WTC11 (cell line): ENCODE measurements around the gene RHOBTB3. TPM values are rescaled to one million over a fixed set of nuclear protein-coding genes. Genes with fewer than 3 reads are reported as not detected.

ENCODE experiments used
- ATAC-seq: fragments of 200-7000 bp; cut with Tn5 transposase; 2 replicates; pipeline ENCODE4 v1.10.0; 2021; ENCODE audit warnings: mild to moderate bottlenecking, moderate library complexity
- CTCF ChIA-PET: fragments of 300-600 bp; sonication (Branson Sonifier 250); formaldehyde crosslinking; loops from one replicate; lab custom pipeline; 2021; ENCODE audit warnings: antibody characterized with exemption; lab: Charles Lee
- POLR2A ChIA-PET: fragments of 350-600 bp; sonication (Branson Sonifier 250); formaldehyde crosslinking; loops from one replicate; lab custom pipeline; 2021; ENCODE audit warnings: antibody characterized with exemption; lab: Charles Lee
- DNase-seq: peaks from one replicate; pipeline ENCODE4 v3.0.0; 2021; ENCODE audit warnings: low spot score
- H3K27ac Mint-ChIP-seq: 2 replicates; pipeline ENCODE4 v1.8.0; 2021; ENCODE audit warnings: mixed read lengths
- H3K27me3 Mint-ChIP-seq: 2 replicates; pipeline ENCODE4 v1.8.0; 2021; ENCODE audit warnings: low read depth, mild to moderate bottlenecking, moderate library complexity, mixed read lengths
- H3K36me3 Mint-ChIP-seq: 2 replicates; pipeline ENCODE4 v1.8.0; 2021; ENCODE audit warnings: mixed read lengths
- H3K4me1 Mint-ChIP-seq: 2 replicates; pipeline ENCODE4 v1.8.0; 2022; ENCODE audit warnings: mixed read lengths
- H3K4me3 Mint-ChIP-seq: 2 replicates; pipeline ENCODE4 v1.8.0; 2021; ENCODE audit warnings: mild to moderate bottlenecking, moderate library complexity, mixed read lengths
- H3K9me3 Mint-ChIP-seq: 2 replicates; pipeline ENCODE4 v1.8.0; 2021; ENCODE audit warnings: mixed read lengths
- AFF4 ChIP-seq: sonication (generic); formaldehyde crosslinking; IDR thresholded peaks from 2 replicates; pipeline ENCODE4 v1.8.1; 2023; ENCODE audit warnings: mild to moderate bottlenecking, missing genetic modification reagents, borderline replicate concordance
- ARID4B ChIP-seq: sonication (generic); formaldehyde crosslinking; IDR thresholded peaks from 2 replicates; pipeline ENCODE4 v1.8.0; 2023; ENCODE audit warnings: missing genetic modification reagents, mild to moderate bottlenecking, borderline replicate concordance
- ATF1 ChIP-seq: sonication (generic); formaldehyde crosslinking; IDR thresholded peaks from 2 replicates; pipeline ENCODE4 v1.8.1; 2023; ENCODE audit warnings: mild to moderate bottlenecking, moderate library complexity, missing genetic modification reagents
- CREM ChIP-seq: sonication (generic); formaldehyde crosslinking; IDR thresholded peaks from 2 replicates; pipeline ENCODE4 v1.8.1; 2022; ENCODE audit warnings: mild to moderate bottlenecking, missing genetic modification reagents, moderate library complexity
- CTCF ChIP-seq: fragments of 200-600 bp; IDR thresholded peaks from 2 replicates; pipeline ENCODE4 v1.8.0; 2022; ENCODE audit warnings: antibody characterized with exemption
- MXD4 ChIP-seq: fragments of 250-450 bp; sonication (Bioruptor Pico); IDR thresholded peaks from 2 replicates; pipeline ENCODE4 v1.8.0; 2021; ENCODE audit warnings: mild to moderate bottlenecking, moderate library complexity, borderline replicate concordance
- OVOL2 ChIP-seq: fragments of 250-450 bp; sonication (Bioruptor Pico); IDR thresholded peaks from 2 replicates; pipeline ENCODE4 v1.9.0; 2021; ENCODE audit warnings: mild to moderate bottlenecking, borderline replicate concordance
- ZBTB43 ChIP-seq: sonication (generic); formaldehyde crosslinking; IDR thresholded peaks from 2 replicates; pipeline ENCODE4 v1.8.1; 2023; ENCODE audit warnings: mild to moderate bottlenecking, missing genetic modification reagents
- ZNF138 ChIP-seq: sonication (generic); formaldehyde crosslinking; conservative IDR thresholded peaks from 2 replicates; pipeline ENCODE4 v1.8.1; 2022; ENCODE audit warnings: mild to moderate bottlenecking, moderate library complexity, missing genetic modification reagents
- ZNF232 ChIP-seq: sonication (generic); formaldehyde crosslinking; IDR thresholded peaks from 2 replicates; pipeline ENCODE4 v1.8.0; 2022; ENCODE audit warnings: mild to moderate bottlenecking, missing genetic modification reagents
- ZNF396 ChIP-seq: fragments of 250-450 bp; sonication (Bioruptor Pico); IDR thresholded peaks from 2 replicates; pipeline ENCODE4 v1.8.0; 2021; ENCODE audit warnings: mild to moderate bottlenecking, moderate library complexity, borderline replicate concordance
- total RNA-seq: library from RNA; stranded (reverse); gene quantifications from 3 replicates; pipeline ENCODE4 v1.2.3, GENCODE V29; 2021
- TF ChIP-seq, protein P1 (sequence below): fragments of 250-450 bp; sonication (Bioruptor Pico); IDR thresholded peaks from 2 replicates; pipeline ENCODE4 v1.9.0; 2021; ENCODE audit warnings: mild to moderate bottlenecking
- TF ChIP-seq, protein P2 (sequence below): sonication (generic); formaldehyde crosslinking; IDR thresholded peaks from 2 replicates; pipeline ENCODE4 v1.8.0; 2022; ENCODE audit warnings: mild to moderate bottlenecking, missing genetic modification reagents

The RHOBTB3 gene
- total RNA-seq, 1 experiment from 2014 or later = 13.8 TPM

DNA sequence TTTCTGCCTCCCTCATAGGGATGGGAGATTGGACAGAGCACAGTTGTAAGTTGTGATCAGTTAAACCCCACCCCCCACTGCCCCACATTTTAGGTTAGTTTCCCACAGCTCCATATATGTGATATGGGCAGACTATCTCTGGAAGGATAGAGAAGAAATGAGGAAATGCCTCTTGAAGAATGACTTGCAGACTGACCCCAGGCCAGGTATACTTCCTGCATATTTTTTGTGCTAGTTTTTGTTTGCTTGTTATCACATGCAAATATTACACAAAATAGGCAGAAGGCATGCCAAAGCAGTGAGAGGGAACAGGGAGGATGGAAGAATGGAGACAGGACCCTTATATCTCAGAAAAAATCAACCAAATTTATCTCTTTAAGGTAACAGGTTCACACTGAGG lies 101.5 kb downstream of the RHOBTB3 start:
- TF ChIP-seq ARID4B (no peak), OVOL2 (CRISPR knock-in tag) (no peak), MXD4 (CRISPR knock-in tag) (no peak), ZNF138 (no peak), CREM (CRISPR knock-in tag) (no peak), ZNF396 (CRISPR knock-in tag) (no peak), AFF4 (CRISPR knock-in tag) (no peak), CTCF (no peak), ZNF232 (CRISPR knock-in tag) (no peak), ZBTB43 (CRISPR knock-in tag) (no peak), ATF1 (no peak)
- TF ChIP-seq, protein P1, sequence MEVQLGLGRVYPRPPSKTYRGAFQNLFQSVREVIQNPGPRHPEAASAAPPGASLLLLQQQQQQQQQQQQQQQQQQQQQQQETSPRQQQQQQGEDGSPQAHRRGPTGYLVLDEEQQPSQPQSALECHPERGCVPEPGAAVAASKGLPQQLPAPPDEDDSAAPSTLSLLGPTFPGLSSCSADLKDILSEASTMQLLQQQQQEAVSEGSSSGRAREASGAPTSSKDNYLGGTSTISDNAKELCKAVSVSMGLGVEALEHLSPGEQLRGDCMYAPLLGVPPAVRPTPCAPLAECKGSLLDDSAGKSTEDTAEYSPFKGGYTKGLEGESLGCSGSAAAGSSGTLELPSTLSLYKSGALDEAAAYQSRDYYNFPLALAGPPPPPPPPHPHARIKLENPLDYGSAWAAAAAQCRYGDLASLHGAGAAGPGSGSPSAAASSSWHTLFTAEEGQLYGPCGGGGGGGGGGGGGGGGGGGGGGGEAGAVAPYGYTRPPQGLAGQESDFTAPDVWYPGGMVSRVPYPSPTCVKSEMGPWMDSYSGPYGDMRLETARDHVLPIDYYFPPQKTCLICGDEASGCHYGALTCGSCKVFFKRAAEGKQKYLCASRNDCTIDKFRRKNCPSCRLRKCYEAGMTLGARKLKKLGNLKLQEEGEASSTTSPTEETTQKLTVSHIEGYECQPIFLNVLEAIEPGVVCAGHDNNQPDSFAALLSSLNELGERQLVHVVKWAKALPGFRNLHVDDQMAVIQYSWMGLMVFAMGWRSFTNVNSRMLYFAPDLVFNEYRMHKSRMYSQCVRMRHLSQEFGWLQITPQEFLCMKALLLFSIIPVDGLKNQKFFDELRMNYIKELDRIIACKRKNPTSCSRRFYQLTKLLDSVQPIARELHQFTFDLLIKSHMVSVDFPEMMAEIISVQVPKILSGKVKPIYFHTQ (CRISPR knock-in tag) = no peak
- TF ChIP-seq, protein P2, sequence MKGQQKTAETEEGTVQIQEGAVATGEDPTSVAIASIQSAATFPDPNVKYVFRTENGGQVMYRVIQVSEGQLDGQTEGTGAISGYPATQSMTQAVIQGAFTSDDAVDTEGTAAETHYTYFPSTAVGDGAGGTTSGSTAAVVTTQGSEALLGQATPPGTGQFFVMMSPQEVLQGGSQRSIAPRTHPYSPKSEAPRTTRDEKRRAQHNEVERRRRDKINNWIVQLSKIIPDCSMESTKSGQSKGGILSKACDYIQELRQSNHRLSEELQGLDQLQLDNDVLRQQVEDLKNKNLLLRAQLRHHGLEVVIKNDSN (CRISPR knock-in tag) = no peak
- TF ChIP-seq, all 79 proteins: peak for 0
- no peaks in the 10 kb centered on the region; the same call in 1 of the 2 replicates for H3K27me3 Mint-ChIP-seq
- peaks cover 10% of the 10 kb centered on the region for H3K4me1 Mint-ChIP-seq
- H3K9me3 Mint-ChIP-seq = no peaks in the 10 kb centered on the region
- ChIA-PET CTCF (interaction anchor here (0.9 to 1.8 kb wide), 3 partner anchors 10 to 186 kb away, joined by 3 to 5 read pairs (median 4); partner anchors contain the start of genes GLRX and RFESD), POLR2A (no interaction called here)
- no peak for DNase-seq
- H3K4me3 Mint-ChIP-seq = no peak overlapping the region
- no peaks in the 10 kb centered on the region for H3K36me3 Mint-ChIP-seq
- no peak for ATAC-seq
- no peak overlapping the region for H3K27ac Mint-ChIP-seq
